Astrocyte of the spinal cord (primary cell): Measurements from ENCODE around the gene TTC33.
A peak's percentile ranks its signal among the peaks of the same experiment; 100 is the strongest.
"Not testable (repeated sequence)": the region's sequence is repeated elsewhere in the genome, so short reads cannot be mapped to it uniquely, and the experiment has no call there.

Source experiments
- DNase-seq: peaks from one replicate; pipeline ENCODE4 v3.0.0; 2011; ENCODE audit warnings: low read depth, low spot score
- H3K4me3 ChIP-seq: 2 replicates; pipeline ENCODE4 v1.5.1; 2011; ENCODE audit warnings: low read depth, mild to moderate bottlenecking, low read length, moderate library complexity
- in situ Hi-C: cut with HindIII; loops from 2 replicates; pipeline ENCODE4 v1.10.0; 2017; ENCODE audit warnings: low sequenced_read_pairs
- TF ChIP-seq, protein P1 (sequence below): IDR thresholded peaks from 2 replicates; pipeline ENCODE4 v1.5.1; 2012; ENCODE audit warnings: low read depth, mild to moderate bottlenecking, low read length, inconsistent platforms

TTC33 gene

DNA sequence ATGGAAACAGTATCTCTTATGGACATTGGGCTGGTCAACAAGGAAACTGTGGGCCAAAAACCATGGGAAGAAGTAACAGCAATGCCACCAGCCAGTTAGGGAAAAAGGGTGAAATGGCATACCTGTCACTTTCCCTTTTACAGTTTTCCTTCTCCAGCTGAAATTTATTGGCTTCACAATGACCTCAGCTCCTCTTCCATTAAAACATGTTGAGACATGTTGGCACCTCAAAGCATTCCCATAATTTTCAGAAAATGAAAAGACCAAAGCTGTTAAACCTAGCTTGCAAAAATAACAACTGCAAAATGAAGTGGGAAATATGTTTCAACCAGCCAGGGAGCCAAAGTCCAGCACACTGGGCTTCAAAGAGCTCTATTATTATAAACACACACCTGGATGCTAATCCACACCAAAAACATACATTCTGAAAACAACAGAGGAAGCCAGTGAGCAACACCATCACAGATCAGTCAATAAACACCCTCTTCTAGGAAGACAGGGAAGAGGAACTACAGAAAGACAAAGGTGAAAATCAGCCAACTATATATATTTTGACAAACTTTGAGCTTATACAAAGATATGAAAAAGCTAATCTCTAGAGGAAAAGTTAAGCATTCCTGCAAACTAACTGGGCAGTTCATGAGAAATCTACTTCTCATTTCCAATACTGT, 154.4 kb downstream of the TTC33 start:
- no peak overlapping the region for H3K4me3 ChIP-seq
- DNase-seq, result no peak
- in situ Hi-C loops, result no loop called here
- TF ChIP-seq, protein P1, sequence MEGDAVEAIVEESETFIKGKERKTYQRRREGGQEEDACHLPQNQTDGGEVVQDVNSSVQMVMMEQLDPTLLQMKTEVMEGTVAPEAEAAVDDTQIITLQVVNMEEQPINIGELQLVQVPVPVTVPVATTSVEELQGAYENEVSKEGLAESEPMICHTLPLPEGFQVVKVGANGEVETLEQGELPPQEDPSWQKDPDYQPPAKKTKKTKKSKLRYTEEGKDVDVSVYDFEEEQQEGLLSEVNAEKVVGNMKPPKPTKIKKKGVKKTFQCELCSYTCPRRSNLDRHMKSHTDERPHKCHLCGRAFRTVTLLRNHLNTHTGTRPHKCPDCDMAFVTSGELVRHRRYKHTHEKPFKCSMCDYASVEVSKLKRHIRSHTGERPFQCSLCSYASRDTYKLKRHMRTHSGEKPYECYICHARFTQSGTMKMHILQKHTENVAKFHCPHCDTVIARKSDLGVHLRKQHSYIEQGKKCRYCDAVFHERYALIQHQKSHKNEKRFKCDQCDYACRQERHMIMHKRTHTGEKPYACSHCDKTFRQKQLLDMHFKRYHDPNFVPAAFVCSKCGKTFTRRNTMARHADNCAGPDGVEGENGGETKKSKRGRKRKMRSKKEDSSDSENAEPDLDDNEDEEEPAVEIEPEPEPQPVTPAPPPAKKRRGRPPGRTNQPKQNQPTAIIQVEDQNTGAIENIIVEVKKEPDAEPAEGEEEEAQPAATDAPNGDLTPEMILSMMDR, result no peak

DNA sequence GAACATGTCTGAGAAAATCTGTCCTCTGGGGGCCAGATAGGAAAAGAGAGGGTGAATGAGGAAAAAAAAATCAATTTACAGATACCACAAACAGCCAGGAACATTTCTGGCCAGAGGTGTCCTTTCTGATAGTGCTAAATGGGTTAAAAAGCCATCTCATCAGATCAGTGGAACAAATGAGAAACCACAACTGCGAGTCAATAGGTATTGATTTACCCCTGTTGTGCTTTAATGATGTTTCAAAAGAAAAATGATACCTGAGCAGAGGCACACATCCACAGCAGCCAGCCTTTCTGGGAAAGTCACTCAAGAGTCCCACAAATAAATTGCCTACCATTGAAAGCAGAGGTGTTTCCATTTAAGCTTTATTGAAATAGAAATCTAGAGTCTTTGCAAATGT, 155.4 kb downstream of the TTC33 start:
- H3K4me3 ChIP-seq, result no peak overlapping the region
- DNase-seq, result no peak
- in situ Hi-C loops, result no loop called here
- TF ChIP-seq, protein P1, result no peak

DNA sequence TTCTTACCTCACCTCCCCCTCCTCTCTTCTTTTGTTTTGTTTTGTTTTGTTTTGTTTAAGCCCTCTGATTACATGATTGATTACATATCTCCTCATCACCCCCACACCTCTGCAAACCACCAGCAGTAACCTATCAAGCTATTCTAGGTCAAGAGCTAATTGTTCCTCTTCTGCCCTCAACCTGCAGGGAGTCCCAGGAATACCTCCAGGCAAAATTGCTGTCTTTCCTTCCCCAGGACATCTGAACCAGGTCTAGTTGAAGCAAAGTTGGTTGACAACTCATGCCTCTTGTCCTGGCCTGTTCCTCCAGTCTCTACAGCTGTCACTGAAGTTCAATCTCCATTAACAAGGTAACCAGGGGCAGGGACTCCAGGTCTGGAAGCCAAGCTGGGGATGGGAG, 156.1 kb downstream of the TTC33 start:
- no peak overlapping the region for H3K4me3 ChIP-seq
- TF ChIP-seq, protein P1, result no peak
- in situ Hi-C loops, result no loop called here
- no peak for DNase-seq

DNA sequence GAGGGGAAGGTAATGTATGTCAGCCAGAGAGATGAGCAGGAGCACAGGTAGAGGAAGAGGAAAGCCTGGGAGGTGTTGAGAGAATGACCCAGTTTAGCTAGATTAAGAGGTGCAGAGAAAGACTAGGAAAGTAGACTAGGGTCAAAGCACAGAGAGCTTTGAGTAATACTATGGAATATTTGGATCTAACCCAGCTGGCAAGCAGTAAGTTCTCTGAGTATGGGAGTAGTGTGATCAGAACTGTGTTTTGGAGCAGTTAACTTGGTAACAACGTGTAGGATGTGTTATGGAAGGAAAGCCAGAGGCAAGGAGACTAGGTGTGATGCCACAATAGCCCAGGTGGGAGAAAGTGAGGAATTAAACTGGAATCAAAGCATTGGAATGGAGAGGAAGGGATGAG, 160.9 kb downstream of the TTC33 start:
- H3K4me3 ChIP-seq, result no peak overlapping the region
- DNase-seq, result peak; percentile 22
- TF ChIP-seq, protein P1, result no peak
- in situ Hi-C loops, result no loop called here

DNA sequence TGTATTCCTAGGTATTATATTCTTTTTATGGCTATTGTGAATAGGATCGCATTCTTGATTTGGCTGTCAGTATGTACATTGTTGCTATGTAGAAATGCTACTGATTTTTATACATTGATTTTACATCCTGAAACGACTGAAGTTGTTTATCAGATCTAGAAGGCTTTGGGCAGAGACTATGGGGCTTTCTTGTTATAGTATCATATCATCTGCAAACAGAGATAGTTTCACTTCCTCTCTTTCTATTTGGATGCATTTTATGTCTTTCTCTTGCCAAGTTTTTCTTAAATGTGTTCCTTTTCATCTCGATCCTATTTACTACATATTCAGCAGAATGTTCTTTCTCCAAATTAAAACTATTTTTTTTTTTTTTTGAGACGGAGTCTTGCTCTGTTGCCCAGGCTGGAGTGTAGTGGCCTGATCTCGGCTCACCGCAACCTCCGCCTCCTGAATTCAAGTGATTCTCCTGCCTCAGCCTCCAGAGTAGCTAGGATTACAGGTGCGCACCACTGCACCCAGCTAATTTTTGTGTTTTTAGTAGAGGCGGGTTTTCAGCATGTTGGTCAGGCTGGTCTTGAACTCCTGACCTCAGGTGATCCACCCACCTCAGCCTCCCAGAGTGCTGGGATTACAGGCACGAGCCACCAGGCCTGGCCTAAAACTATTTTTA, 163.9 kb downstream of the TTC33 start:
- in situ Hi-C loops, H3K4me3 ChIP-seq, DNase-seq: not testable (repeated sequence)

DNA sequence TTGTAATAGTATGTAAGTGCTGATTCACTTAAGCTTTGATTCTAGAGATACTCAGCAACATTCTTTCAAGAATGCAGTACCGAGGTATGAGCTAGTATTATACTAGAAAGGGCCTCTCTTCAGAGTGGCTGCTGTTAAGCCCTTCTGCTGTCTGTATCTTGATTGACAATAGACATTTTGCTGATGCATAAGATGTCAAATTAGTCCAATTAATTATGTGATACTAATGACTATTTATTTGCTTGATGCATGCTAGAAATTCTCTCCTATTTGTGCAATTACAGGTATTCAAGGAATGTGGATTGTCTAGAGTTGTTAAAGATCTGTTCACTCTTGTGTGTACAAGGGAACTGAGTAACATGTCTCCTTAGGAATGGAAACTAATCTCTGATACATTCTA, 168.4 kb downstream of the TTC33 start:
- no peak for DNase-seq
- TF ChIP-seq, protein P1, result no peak
- in situ Hi-C loops, result no loop called here
- H3K4me3 ChIP-seq, result no peak overlapping the region

DNA sequence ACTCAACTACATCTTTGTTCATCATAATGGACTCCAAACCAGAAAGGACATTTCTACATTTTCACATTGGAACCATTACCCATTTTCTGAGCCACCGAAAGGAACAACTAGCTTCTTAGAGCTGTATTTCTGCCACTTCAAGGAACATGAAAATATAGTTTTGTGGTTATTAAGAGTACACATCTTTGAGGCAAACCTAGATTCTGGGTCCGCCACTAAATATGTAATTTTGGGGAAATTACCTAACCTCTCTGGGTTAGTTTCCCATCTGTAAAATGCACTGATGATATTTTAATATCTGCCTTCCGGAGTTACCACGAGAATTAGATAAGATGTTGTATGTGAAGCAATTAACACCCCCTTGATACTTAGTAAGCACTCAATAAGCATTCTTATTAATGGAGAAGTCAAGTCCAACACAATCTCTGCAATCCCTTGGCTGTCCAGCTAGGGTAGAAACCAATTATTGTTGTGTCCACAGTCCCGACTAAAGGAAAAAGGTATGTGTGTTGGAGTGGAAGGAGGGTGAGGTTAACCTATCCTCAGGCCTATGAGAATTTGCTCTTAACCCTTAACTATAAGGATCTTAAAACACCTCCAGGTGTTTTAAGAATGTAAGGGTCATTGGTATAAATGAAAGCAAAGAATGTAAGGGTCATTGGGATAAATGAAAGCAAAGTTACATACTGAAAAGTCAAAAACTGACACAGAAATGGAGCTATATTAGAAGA, 170.1 kb downstream of the TTC33 start:
- H3K4me3 ChIP-seq, result no peak overlapping the region
- TF ChIP-seq, protein P1, result no peak
- in situ Hi-C loops, result no loop called here
- no peak for DNase-seq
